ENCODE data around the gene GJA3. TPM values are rescaled to one million over a fixed set of nuclear protein-coding genes. Genes with fewer than 3 reads are reported as not detected.

Gene GJA3
- total and polyA plus RNA-seq, 9 of the 15 experiments (the other 6 are each of a cell fraction or from before 2014, with no cell fraction given) = 0.03 to 0.13 (median 0.04) TPM; not detected in 4

DNA sequence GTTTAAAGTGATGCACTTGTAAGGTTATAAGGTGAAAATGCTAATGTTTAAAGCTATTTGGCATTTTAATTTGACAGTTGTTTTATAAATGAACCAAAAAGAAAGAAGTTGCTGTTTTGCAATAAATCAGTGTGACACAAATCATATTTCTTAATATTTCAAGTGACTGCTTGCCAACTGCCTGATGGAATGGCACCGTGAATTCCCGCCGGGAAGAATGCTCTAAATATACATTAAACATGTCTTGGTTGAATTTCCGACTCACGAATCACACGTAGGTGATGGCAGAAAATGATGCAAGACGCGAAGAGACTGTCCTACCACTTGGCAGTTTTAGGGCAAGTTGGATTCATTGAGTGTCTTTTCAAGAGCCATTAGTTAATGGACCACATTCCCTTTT, 34.9 kb upstream of the GJA3 start:
- Histone ChIP-seq H4K20me1 (replicated peaks; ENCODE audit: control insufficient read depth, insufficient read depth, low read length) (no peaks in the 10 kb centered on the region), H2AFZ (ENCODE audit: low read depth, low read length) (no peak overlapping the region), H3K9me1 (ENCODE audit: control insufficient read depth, insufficient read depth, low read length) (no peaks in the 10 kb centered on the region), H3K4me1 (replicated peaks in 1 of 2; ENCODE audit: control insufficient read depth in 2 of 2, insufficient read depth in 2 of 2, low read length in 2 of 2) (peaks cover 0 to 4% of the 10 kb centered on the region in 2 experiments; a peak in 1 of 5 replicates), H3K4me2 (ENCODE audit: insufficient read depth, low read length) (no peak overlapping the region), H3K4me3 (no peak overlapping the region), H3K27ac (ENCODE audit: extremely low read depth, low read depth, low read length) (no peak overlapping the region), H3K27me3 (ENCODE audit: control insufficient read depth in 2 of 2, insufficient read depth in 2 of 2, low read length in 2 of 2) (peaks cover 3 to 12% of the 10 kb centered on the region in 2 experiments; a peak in 3 of 5 replicates), H3K79me2 (ENCODE audit: control insufficient read depth, insufficient read depth, low read length) (no peaks in the 10 kb centered on the region), H3K36me3 (ENCODE audit: control insufficient read depth, insufficient read depth, low read length) (no peaks in the 10 kb centered on the region), H3K9ac (ENCODE audit: insufficient read depth in 1 of 2, low read depth in 2 of 2, low read length in 2 of 2) (no peak overlapping the region), H3K9me3 (replicated peaks; ENCODE audit: control insufficient read depth, insufficient read depth, low read depth, low read length) (no peaks in the 10 kb centered on the region)
- ChIA-PET POLR2A (interaction anchor here (1.8 kb wide), 1 partner anchor 10 kb away, joined by 4 read pairs; no protein-coding TSS in a partner anchor), CTCF (ENCODE audit: low intra/inter-chr PET ratio) (no interaction called here)
- ATAC-seq = no peak
- BruUV-seq (replicated peaks) = no TSS peak
- TF ChIP-seq XRCC3 (IDR thresholded peaks at IDR 0.05) = no peak
- TF ChIP-seq NONO (IDR thresholded peaks at IDR 0.05; ENCODE audit: low read depth in 2 of 2, low read length in 1 of 2) = no peak
- no peak for TF ChIP-seq THRAP3 (IDR thresholded peaks at IDR 0.05; ENCODE audit: borderline replicate concordance)
- TF ChIP-seq ILK (tag; IDR thresholded peaks at IDR 0.05; ENCODE audit: borderline replicate concordance, low read depth) = no peak
- TF ChIP-seq, protein P1, sequence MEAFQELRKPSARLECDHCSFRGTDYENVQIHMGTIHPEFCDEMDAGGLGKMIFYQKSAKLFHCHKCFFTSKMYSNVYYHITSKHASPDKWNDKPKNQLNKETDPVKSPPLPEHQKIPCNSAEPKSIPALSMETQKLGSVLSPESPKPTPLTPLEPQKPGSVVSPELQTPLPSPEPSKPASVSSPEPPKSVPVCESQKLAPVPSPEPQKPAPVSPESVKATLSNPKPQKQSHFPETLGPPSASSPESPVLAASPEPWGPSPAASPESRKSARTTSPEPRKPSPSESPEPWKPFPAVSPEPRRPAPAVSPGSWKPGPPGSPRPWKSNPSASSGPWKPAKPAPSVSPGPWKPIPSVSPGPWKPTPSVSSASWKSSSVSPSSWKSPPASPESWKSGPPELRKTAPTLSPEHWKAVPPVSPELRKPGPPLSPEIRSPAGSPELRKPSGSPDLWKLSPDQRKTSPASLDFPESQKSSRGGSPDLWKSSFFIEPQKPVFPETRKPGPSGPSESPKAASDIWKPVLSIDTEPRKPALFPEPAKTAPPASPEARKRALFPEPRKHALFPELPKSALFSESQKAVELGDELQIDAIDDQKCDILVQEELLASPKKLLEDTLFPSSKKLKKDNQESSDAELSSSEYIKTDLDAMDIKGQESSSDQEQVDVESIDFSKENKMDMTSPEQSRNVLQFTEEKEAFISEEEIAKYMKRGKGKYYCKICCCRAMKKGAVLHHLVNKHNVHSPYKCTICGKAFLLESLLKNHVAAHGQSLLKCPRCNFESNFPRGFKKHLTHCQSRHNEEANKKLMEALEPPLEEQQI (IDR thresholded peaks at IDR 0.05) = no peak
- TF ChIP-seq C11orf30 (IDR thresholded peaks at IDR 0.05; ENCODE audit: low read depth) = no peak
- TF ChIP-seq L3MBTL2 (IDR thresholded peaks at IDR 0.05) = no peak
- no peak for TF ChIP-seq JUN (IDR thresholded peaks at IDR 0.05; ENCODE audit: borderline replicate concordance, low read depth, low read length)
- TF ChIP-seq JUN (CRISPR knock-in tag; IDR thresholded peaks at IDR 0.05; ENCODE audit: borderline replicate concordance) = no peak
- FAIRE-seq = no peak
- in situ Hi-C loops (cut with MboI) = no loop called here
- no peak for DNase-seq (ENCODE audit: extremely low read depth in 1 of 4, low spot score in 3 of 4)
- WGBS (ENCODE audit: insufficient coverage, low coverage, missing lambda C conversion rate) = 0% methylated on average over 8 of the region's 8 CpGs
- intact Hi-C loops (cut with micrococcal nuclease) = loop anchor here (5.0 kb wide), 2 partner anchors 292 to 732 kb away; no protein-coding TSS in a partner anchor
